HG02763 (cell line): ENCODE data around the gene FAM124B.

Experiments
- ATAC-seq: cut with Tn5 transposase; IDR thresholded peaks from one replicate; pipeline ENCODE4 v1.9.1; 2021; ENCODE audit warnings: mild to moderate bottlenecking, moderate library complexity; ENCODE audit not compliant: unreplicated experiment

Gene FAM124B

GRCh38 chr2:224345492-224345891 lies 56.4 kb downstream of the FAM124B start:
- no peak for ATAC-seq

- no peak for ATAC-seq
These were observed 58.7 kb downstream of the FAM124B start for GRCh38 chr2:224343226-224343625.

- no peak for ATAC-seq
These were observed 65.9 kb downstream of the FAM124B start for GRCh38 chr2:224335991-224336390.

- no peak for ATAC-seq
These were observed 67.2 kb downstream of the FAM124B start for GRCh38 chr2:224334726-224335125.

GRCh38 chr2:224333726-224334482 lies 68.0 kb downstream of the FAM124B start:
- ATAC-seq = no peak

DNA sequence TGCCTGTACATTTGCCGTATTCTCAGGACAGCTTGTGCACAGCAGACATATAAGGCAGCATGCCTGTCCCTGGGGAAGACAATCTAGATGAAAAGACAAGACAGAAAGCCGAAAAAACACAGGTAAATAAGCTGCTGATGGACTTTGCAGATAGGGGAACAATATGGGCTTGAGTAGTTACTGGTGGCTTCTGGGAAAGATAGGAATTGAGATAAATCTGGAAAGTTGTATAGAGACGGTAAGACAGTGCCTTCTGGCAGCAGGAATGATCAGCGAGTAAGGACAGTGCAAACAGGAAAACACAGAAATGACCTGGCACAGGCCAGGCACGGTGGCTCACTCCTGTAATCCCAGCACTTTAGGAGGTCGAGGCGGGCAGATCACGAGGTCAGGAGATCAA lies 70.2 kb downstream of the FAM124B start:
- no peak for ATAC-seq

DNA sequence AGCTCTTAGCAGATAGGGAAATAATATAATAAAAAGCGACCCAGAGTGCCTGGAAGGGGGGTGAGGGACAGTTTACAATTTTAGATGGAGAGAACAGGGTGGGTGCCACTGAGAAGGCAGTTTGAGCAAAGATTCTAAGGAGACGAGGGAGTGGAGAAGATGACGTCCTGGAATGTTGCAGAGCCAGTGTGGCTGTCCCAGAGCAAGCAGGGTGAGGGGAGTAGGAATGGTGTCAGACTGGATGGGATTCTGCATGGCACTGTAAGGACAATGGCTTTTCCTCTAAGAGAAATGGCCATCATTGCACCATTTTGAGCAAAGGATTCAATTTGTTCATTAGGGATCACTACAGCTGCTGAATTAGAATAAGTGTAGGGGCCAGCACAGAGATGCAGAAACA lies 73.1 kb downstream of the FAM124B start:
- ATAC-seq = no peak
